AG10803 (cell line): ENCODE data around the gene CD9.

Experiments
- DNase-seq: peaks from one replicate; pipeline ENCODE4 v3.0.0; 2010; ENCODE audit warnings: low read depth
- H3K4me3 ChIP-seq: 2 replicates; pipeline ENCODE4 v1.5.1; 2011; ENCODE audit warnings: mild to moderate bottlenecking, low read length, control low read depth
- CTCF ChIP-seq: conservative IDR thresholded peaks from 2 replicates; pipeline ENCODE4 v1.5.1; 2011; ENCODE audit warnings: mild to moderate bottlenecking, low read length, control low read depth, inconsistent platforms

The CD9 gene

GRCh38 chr12:6234906-6235305 lies 34.7 kb downstream of the CD9 start:
- H3K4me3 ChIP-seq: no peak overlapping the region
- DNase-seq: no peak
- TF ChIP-seq CTCF: no peak

- no peak overlapping the region for H3K4me3 ChIP-seq
- no peak for TF ChIP-seq CTCF
- DNase-seq: no peak
Measured at GRCh38 chr12:6235499-6235898, 35.3 kb downstream of the CD9 start.

DNA sequence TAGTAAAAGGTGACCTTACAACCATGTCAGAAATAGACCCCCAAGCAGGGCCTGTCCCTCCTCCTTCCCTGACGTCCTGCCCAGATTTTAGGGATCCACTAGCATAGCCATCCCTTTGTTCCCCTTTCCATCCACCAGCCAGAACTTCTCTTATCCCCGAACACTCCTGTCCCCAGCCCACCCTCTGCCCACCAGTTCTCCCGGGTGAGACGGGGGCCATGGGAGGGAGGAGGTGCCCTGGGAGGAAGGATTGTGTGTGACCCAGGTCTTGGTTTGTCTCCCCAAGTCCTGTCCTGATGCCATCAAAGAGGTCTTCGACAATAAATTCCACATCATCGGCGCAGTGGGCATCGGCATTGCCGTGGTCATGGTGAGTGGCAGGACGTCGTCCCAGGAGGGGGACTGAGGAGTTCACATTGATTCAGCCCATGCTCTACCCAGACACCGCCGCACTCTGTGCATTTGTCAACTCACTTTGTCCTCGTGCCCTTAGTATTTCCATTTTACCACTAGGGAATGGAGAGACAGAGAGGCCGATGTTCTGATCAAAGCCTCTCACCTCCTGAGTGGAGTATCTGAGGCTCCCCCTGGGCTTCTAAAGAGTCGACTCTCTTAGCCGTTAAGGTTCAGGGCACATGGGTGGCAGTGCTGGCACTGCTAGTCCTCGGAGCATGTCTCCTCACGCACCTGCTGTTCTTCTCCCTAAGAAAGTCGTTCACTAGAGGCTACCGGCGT lies 35.9 kb downstream of the CD9 start:
- TF ChIP-seq CTCF: no peak
- no peak for DNase-seq

GRCh38 chr12:6236641-6236940 lies 36.4 kb downstream of the CD9 start:
- no peak for DNase-seq
- H3K4me3 ChIP-seq: no peak overlapping the region
- TF ChIP-seq CTCF: no peak

More for the DNA sequence above, 35.9 kb downstream of the CD9 start:
- no peak overlapping the region for H3K4me3 ChIP-seq

DNA sequence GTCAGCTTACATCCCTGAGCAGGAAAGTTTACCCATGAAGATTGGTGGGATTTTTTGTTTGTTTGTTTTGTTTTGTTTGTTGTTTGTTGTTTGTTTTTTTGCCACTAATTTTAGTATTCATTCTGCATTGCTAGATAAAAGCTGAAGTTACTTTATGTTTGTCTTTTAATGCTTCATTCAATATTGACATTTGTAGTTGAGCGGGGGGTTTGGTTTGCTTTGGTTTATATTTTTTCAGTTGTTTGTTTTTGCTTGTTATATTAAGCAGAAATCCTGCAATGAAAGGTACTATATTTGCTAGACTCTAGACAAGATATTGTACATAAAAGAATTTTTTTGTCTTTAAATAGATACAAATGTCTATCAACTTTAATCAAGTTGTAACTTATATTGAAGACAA lies 37.6 kb downstream of the CD9 start:
- no peak overlapping the region for H3K4me3 ChIP-seq
- DNase-seq: no peak
- no peak for TF ChIP-seq CTCF

- no peak overlapping the region for H3K4me3 ChIP-seq
- no peak for DNase-seq
- TF ChIP-seq CTCF: no peak
Measured at GRCh38 chr12:6238875-6239274, 38.7 kb downstream of the CD9 start.

- TF ChIP-seq CTCF: no peak
- no peak for DNase-seq
Measured at GRCh38 chr12:6241495-6241894, 41.3 kb downstream of the CD9 start.

More at GRCh38 chr12:6241495-6241894, 41.3 kb downstream of the CD9 start:
- no peak overlapping the region for H3K4me3 ChIP-seq
